ENCODE measurements around the gene GRM8.

Gene GRM8

DNA sequence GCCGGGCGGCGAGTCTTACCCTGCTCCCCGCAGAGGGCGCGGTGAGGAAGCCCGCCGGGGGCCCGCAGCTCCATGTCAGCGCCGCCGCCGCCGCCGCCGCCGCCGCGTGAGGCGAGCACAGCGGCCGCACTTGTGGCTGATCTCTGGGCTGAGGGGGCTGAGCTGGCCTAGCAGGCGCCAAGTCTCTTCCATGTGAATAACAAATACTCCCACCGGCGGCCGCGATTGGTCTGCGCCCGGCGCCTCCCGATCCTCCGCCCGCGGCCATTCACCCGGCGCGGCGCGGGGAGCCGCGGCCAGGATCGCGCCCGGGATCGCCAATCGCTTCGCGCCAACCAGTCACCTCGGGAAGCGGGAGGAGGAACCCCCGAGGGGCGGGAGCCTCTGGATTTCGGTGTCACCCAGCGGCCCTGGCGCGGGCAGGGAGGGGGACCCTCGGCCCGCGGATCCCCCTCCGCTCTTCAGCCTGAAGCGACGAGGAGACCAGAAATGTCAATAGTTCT, at the start of gene GRM8:
Gene GRM8 (minus strand): TSS at position 164 of the 503 bp plus-strand sequence.
- H3K4me3 ChIP-seq (ENCODE audit: low read depth, low read length), result peak within 1 kb of the TSS; percentile 72
- no peak for DNase-seq (ENCODE audit: low read depth)

- H3K4me3 ChIP-seq (ENCODE audit: low read depth, low read length), result no peak overlapping the region
- no peak for DNase-seq (ENCODE audit: low read depth)
Observed at GRCh38 chr7:127290801-127291361, 38.1 kb upstream of the GRM8 start.

- no peak for DNase-seq (ENCODE audit: low read depth)
- no peak overlapping the region for H3K4me3 ChIP-seq (ENCODE audit: low read depth, low read length)
Observed at GRCh38 chr7:127290116-127290655, 37.4 kb upstream of the GRM8 start.

DNA sequence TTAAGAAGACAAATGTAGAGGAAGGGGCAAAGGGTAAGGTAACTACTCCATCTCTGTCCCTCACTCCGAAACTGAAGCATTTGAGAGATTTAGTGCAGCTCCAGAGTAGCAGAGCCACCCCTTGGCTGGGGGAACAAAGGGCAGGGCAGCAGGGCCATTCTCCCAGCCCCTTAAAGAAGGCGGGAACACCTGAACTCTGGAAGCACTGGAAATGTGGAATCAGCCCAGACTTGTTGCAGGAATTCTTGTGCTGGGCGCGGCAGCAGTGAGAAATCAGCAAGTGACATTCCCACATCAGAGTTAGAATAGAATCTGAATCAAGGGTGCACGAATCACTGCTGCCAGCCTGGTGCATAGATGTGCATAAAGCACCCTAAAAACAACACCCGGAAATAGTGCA, 34.4 kb upstream of the GRM8 start:
- H3K4me3 ChIP-seq (ENCODE audit: low read depth, low read length), result no peak overlapping the region
- DNase-seq (ENCODE audit: low read depth), result no peak

GRCh38 chr7:127270093-127270492, 17.4 kb upstream of the GRM8 start:
- no peak overlapping the region for H3K4me3 ChIP-seq (ENCODE audit: low read depth, low read length)
- no peak for DNase-seq (ENCODE audit: low read depth)

GRCh38 chr7:127266047-127266446, 13.3 kb upstream of the GRM8 start:
- DNase-seq (ENCODE audit: low read depth), result no peak
- no peak overlapping the region for H3K4me3 ChIP-seq (ENCODE audit: low read depth, low read length)

- DNase-seq (ENCODE audit: low read depth), result no peak
- no peak overlapping the region for H3K4me3 ChIP-seq (ENCODE audit: low read depth, low read length)
Observed at GRCh38 chr7:127264219-127264618, 11.5 kb upstream of the GRM8 start.

DNA sequence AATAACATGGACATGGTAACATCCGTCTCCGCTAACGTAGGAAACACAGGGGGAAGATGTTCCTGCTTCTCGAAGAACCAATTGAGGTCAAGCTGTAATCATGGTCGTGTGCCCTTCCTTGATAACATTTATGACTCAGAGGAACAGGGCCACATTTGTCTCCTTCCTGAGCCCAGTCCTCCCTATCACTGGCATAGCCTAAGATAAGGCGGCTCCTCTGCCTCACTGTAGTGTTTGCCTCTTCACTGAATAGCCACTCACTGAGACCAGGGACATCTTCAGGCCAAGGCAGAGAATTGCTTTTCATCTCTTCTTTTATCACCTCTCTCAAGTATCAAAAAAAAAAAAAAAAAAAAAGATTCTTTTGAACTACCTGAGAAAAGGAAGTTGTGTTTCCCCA, 5.4 kb upstream of the GRM8 start:
- H3K4me3 ChIP-seq (ENCODE audit: low read depth, low read length), result no peak overlapping the region
- DNase-seq (ENCODE audit: low read depth), result no peak

- no peak for DNase-seq (ENCODE audit: low read depth)
- H3K4me3 ChIP-seq (ENCODE audit: low read depth, low read length), result no peak overlapping the region
Observed at GRCh38 chr7:127257086-127257485, 4.3 kb upstream of the GRM8 start.

GRCh38 chr7:127256041-127256725, 3.4 kb upstream of the GRM8 start:
- H3K4me3 ChIP-seq (ENCODE audit: low read depth, low read length), result no peak overlapping the region
- no peak for DNase-seq (ENCODE audit: low read depth)

GRCh38 chr7:127254163-127254684, 1.5 kb upstream of the GRM8 start:
- no peak for DNase-seq (ENCODE audit: low read depth)
- peak overlapping the region; percentile 72 for H3K4me3 ChIP-seq (ENCODE audit: low read depth, low read length)

GRCh38 chr7:127253281-127254162, 781 bp upstream of the GRM8 start:
- no peak for DNase-seq (ENCODE audit: low read depth)
- peak overlapping the region; percentile 72 for H3K4me3 ChIP-seq (ENCODE audit: low read depth, low read length)

- no peak for DNase-seq (ENCODE audit: low read depth)
- peak overlapping the region; percentile 72 for H3K4me3 ChIP-seq (ENCODE audit: low read depth, low read length)
Observed at GRCh38 chr7:127252377-127252713, 396 bp downstream of the GRM8 start.

DNA sequence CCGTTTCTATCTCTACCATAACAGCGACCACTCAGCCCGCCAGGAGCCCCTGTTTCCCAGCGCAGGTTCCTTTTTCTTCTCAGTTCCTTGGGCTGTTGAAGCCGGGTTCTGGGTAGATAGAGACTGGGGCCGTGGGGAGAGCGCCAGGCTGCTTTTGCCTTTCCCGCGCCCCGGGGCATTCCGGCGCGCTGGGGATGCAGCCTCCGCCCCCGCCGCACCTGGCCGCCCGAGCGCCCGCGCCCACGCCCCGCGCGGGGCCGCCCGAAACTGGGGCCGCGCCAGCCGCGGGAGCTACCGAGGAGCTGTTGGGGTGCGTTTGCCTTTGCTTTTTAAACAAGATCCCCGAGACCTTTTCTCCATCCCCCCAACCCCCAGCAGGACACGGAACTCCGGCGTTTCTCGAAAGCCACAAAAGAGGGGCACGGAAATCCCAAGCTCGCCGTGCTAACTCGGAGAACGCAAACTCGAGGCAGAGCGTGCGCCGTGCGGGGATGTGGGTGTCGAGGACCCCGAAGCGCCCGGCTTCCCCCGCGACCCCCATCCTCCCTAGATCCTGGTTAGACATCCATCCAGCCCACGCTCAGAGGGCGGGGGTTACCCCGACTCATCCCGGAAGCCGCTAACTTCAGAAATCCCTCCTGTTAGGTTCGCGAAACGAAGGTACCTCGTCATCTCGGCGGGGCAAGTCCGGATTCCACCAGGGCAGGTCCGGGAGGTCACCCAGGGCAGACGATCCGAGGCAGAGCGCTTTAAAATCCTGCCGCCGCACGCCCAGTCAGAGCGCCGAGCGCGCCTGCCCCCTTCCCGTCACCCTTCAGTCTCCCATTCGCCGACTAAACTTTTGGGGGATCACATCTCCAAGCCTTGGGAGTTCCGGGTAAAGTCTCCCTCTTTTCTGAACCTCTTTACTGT, 1.0 kb downstream of the GRM8 start:
- peak overlapping the region; percentile 72 for H3K4me3 ChIP-seq (ENCODE audit: low read depth, low read length)
- no peak for DNase-seq (ENCODE audit: low read depth)

GRCh38 chr7:127251036-127251464, 1.7 kb downstream of the GRM8 start:
- H3K4me3 ChIP-seq (ENCODE audit: low read depth, low read length), result no peak overlapping the region
- DNase-seq (ENCODE audit: low read depth), result no peak

DNA sequence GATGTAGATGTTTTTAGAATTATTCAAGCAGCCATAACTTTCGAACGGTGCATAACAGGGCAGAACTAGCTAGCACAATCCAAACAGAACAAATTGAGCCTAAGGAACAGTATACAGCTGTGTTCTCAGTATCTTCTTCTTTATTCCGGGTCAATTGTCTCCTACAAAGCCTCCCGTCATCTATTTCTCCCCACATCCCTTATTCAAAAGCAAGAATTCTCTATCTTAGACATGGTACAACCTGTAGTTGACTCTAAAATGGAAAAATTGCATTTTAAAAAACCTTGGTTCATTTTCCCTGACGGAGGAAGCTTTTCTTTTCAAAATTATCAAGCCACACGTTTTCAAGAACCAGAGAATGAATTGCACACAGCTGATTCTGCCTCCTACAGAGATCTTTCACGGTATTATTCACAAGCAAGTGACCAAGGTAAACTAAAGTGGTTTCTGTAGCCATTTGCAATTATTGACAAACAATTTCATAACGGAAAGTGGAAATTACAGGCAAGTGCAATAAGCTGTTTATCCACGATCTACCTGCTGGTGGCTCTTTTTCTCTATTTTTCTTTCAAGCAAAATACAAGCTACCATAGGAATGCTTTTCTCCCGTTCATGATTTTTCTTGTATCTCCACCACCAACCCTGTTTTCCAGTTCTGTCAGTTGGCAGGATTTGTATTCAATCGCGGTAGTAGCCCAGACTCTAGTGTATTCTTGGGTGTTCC, 2.3 kb downstream of the GRM8 start:
- no peak for DNase-seq (ENCODE audit: low read depth)
- H3K4me3 ChIP-seq (ENCODE audit: low read depth, low read length), result no peak overlapping the region

GRCh38 chr7:127245607-127246006, 7.1 kb downstream of the GRM8 start:
- no peak overlapping the region for H3K4me3 ChIP-seq (ENCODE audit: low read depth, low read length)
- no peak for DNase-seq (ENCODE audit: low read depth)

- DNase-seq (ENCODE audit: low read depth), result no peak
- no peak overlapping the region for H3K4me3 ChIP-seq (ENCODE audit: low read depth, low read length)
Observed at GRCh38 chr7:127245002-127245401, 7.7 kb downstream of the GRM8 start.

Measured in skeletal muscle cell (primary cell).